Measurements from ENCODE around the gene BCHE.

The BCHE gene

GRCh38 chr3:165748094-165748493 lies 89.1 kb downstream of the BCHE start:
- no peak for DNase-seq

- no peak for DNase-seq
Measured at GRCh38 chr3:165746874-165747273, 90.3 kb downstream of the BCHE start.

DNA sequence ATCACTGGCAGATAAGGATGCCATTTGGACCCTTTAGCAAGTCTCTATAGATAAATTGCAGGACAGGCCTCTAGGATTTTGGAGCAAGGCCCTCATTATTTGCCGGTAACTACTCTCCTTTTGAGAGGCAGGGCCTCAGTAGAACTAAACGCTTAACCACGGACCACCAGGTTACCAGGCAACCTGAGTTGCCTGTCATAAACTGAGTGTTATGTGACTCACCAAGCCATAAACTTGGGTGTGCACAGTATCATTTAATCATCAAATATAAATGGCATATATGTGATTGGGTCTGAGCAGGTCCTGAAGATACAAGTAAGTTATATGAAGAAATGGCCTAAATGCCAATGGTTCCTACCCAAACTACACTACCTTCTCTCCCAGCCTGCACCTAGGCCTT lies 93.2 kb downstream of the BCHE start:
- no peak for DNase-seq

GRCh38 chr3:165742351-165742750 lies 94.9 kb downstream of the BCHE start:
- DNase-seq, result no peak

GRCh38 chr3:165729756-165730155 lies 107.5 kb downstream of the BCHE start:
- no peak for DNase-seq

DNA sequence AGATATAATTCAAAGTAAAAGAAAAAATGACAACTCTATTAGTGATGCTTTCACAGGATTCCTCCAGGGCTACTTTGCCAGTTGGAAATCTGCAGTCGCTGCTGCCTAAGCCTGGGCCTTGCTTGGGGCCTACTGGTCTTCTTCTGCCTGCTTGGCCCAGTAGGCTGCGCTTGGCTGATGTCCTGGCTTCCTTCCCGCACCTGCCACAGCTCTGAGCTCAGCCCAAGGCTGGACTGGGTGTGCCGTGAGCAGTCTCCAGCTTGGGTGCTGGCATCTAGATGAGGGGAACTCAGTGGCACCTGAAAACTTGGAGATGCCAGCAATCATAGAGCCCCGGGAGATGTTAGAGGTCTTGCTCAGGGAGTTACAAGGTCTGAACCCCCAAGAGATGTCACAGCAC lies 108.3 kb downstream of the BCHE start:
- DNase-seq, result no peak

DNA sequence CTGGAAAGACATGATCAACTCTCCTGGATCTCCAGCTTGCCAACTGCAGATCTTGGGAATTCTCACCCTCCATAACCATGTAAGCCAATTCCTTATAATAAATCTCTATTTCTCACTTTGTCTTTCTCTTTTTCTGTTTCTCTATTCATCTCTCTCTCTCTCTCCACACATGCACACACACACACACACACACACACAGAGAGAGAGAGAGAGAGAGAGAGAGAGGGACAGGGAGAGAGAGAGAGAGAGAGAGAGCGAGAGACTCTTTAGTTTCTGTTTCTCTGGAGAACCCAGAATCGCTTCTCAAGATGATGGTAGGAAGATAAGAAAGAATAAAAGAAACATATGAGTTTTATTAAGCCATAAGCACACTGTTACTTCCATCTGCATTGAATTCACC lies 111.9 kb downstream of the BCHE start:
- no peak for DNase-seq

All from activated CD8-positive, alpha-beta memory T cell treated with anti-CD3 and anti-CD28 coated beads, Interleukin-2, amount 50 U/mL, for 4 hours (primary cell).